Adrenal gland (tissue), 5 donors: ENCODE results near the gene SNF8.

Experiments
- POLR2A ChIP-seq, 2 donors: fragments of 450-650 bp; IDR thresholded peaks; one replicate each; pipeline ENCODE4 v1.6.1; 2017; ENCODE audit warnings: antibody characterized with exemption in 2 of 2, mild to moderate bottlenecking in 2 of 2, moderate library complexity in 1 of 2
- TF ChIP-seq, protein P1 (sequence below), 6 experiments: fragments of 450-650 bp in 4 of 6; fragments of 200-600 bp in 2 of 6; sonication (generic) in 1 of 6; IDR thresholded peaks; 1 replicate in 5 of 6; 2 replicates in 1 of 6; pipeline versions ENCODE4 v1.5.1 to v1.8.0; 2016 to 2021; ENCODE audit warnings: antibody characterized with exemption in 6 of 6, mild to moderate bottlenecking in 2 of 6, moderate library complexity in 1 of 6
- donor health status: DM: no; HTN: no; CAD: no.

DNA sequence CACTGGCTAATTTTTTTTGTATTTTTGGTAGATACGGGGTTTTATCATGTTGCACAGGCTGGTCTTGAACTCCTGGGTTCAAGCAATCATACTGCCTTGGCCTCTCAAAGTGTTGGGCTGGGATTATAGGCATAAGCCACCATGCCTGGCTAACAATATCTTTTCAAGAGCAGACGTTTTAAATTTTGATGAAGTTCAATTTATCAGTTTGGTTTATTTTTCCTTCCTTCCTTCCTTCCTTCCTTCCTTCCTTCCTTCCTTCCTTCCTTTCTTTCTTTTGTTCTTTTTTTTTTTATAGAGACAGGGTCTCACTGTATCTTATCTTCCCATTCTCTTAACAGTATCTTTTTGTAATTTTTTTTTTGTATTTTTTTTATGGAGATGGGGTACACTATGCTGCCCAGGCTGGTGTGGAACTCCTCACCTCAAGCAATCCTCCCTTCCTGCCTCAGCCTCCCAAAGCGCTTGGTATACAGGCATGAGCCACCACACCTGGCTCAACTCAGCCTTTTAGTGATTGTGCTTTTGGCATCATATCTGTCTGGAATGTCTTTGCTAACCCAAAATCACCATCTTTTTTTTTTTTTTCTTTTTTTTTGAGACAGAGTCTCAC lies 37.4 kb upstream of the SNF8 start:
- no peak for TF ChIP-seq POLR2A (IDR thresholded peaks at IDR 0.05)
- TF ChIP-seq, protein P1, sequence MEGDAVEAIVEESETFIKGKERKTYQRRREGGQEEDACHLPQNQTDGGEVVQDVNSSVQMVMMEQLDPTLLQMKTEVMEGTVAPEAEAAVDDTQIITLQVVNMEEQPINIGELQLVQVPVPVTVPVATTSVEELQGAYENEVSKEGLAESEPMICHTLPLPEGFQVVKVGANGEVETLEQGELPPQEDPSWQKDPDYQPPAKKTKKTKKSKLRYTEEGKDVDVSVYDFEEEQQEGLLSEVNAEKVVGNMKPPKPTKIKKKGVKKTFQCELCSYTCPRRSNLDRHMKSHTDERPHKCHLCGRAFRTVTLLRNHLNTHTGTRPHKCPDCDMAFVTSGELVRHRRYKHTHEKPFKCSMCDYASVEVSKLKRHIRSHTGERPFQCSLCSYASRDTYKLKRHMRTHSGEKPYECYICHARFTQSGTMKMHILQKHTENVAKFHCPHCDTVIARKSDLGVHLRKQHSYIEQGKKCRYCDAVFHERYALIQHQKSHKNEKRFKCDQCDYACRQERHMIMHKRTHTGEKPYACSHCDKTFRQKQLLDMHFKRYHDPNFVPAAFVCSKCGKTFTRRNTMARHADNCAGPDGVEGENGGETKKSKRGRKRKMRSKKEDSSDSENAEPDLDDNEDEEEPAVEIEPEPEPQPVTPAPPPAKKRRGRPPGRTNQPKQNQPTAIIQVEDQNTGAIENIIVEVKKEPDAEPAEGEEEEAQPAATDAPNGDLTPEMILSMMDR (IDR thresholded peaks at IDR 0.05): no peak
